ENCODE results near the gene WDTC1. TPM values are rescaled to one million over a fixed set of nuclear protein-coding genes. Genes with fewer than 3 reads are reported as not detected.

The WDTC1 gene
- total and polyA plus RNA-seq, 2 of the 13 experiments (the other 11 are each of a cell fraction or from before 2014, with no cell fraction given), result 5.5 TPM

GRCh38 chr1:27341525-27342252 is 107.3 kb downstream of the WDTC1 start, which contains the start of gene SYTL1 (continued):
- TF ChIP-seq BCL6 (CRISPR knock-in tag; IDR thresholded peaks at IDR 0.05), result no peak
- TF ChIP-seq WIZ (CRISPR knock-in tag; IDR thresholded peaks at IDR 0.05), result no peak
- TF ChIP-seq, protein P1, sequence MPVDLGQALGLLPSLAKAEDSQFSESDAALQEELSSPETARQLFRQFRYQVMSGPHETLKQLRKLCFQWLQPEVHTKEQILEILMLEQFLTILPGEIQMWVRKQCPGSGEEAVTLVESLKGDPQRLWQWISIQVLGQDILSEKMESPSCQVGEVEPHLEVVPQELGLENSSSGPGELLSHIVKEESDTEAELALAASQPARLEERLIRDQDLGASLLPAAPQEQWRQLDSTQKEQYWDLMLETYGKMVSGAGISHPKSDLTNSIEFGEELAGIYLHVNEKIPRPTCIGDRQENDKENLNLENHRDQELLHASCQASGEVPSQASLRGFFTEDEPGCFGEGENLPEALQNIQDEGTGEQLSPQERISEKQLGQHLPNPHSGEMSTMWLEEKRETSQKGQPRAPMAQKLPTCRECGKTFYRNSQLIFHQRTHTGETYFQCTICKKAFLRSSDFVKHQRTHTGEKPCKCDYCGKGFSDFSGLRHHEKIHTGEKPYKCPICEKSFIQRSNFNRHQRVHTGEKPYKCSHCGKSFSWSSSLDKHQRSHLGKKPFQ (CRISPR knock-in tag; IDR thresholded peaks at IDR 0.05; ENCODE audit: insufficient replicate concordance), result no peak
- TF ChIP-seq NRL (CRISPR knock-in tag; IDR thresholded peaks at IDR 0.05; ENCODE audit: borderline replicate concordance), result no peak; the same call in 1 of the 2 replicates
- TF ChIP-seq KMT2A (CRISPR knock-in tag; IDR thresholded peaks at IDR 0.05), result no peak; the same call in 1 of the 2 replicates
- TF ChIP-seq, protein P2, sequence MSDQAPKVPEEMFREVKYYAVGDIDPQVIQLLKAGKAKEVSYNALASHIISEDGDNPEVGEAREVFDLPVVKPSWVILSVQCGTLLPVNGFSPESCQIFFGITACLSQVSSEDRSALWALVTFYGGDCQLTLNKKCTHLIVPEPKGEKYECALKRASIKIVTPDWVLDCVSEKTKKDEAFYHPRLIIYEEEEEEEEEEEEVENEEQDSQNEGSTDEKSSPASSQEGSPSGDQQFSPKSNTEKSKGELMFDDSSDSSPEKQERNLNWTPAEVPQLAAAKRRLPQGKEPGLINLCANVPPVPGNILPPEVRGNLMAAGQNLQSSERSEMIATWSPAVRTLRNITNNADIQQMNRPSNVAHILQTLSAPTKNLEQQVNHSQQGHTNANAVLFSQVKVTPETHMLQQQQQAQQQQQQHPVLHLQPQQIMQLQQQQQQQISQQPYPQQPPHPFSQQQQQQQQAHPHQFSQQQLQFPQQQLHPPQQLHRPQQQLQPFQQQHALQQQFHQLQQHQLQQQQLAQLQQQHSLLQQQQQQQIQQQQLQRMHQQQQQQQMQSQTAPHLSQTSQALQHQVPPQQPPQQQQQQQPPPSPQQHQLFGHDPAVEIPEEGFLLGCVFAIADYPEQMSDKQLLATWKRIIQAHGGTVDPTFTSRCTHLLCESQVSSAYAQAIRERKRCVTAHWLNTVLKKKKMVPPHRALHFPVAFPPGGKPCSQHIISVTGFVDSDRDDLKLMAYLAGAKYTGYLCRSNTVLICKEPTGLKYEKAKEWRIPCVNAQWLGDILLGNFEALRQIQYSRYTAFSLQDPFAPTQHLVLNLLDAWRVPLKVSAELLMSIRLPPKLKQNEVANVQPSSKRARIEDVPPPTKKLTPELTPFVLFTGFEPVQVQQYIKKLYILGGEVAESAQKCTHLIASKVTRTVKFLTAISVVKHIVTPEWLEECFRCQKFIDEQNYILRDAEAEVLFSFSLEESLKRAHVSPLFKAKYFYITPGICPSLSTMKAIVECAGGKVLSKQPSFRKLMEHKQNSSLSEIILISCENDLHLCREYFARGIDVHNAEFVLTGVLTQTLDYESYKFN (CRISPR knock-in tag; conservative IDR thresholded peaks at IDR 0.05), result no peak
- 0 out of 2 replicates have a peak, but pooled peaks have one; percentile 27 for TF ChIP-seq RBFOX2 (IDR thresholded peaks at IDR 0.05; ENCODE audit: low read depth, low read length)
- no peak for TF ChIP-seq ZNF276 (CRISPR knock-in tag; IDR thresholded peaks at IDR 0.05; ENCODE audit: low read depth)
- no peak for TF ChIP-seq KLF12 (CRISPR knock-in tag; IDR thresholded peaks at IDR 0.05; ENCODE audit: borderline replicate concordance)
- no peak for TF ChIP-seq ZNF17 (CRISPR knock-in tag; IDR thresholded peaks at IDR 0.05)
- no peak for TF ChIP-seq ZNF251 (CRISPR knock-in tag; IDR thresholded peaks at IDR 0.05)
- TF ChIP-seq ZNF329 (CRISPR knock-in tag; IDR thresholded peaks at IDR 0.05; ENCODE audit: low read depth), result no peak
- TF ChIP-seq PRPF4 (IDR thresholded peaks at IDR 0.05; ENCODE audit: low read depth, low read length, poor library complexity, severe bottlenecking), result no peak
- TF ChIP-seq, protein P3, sequence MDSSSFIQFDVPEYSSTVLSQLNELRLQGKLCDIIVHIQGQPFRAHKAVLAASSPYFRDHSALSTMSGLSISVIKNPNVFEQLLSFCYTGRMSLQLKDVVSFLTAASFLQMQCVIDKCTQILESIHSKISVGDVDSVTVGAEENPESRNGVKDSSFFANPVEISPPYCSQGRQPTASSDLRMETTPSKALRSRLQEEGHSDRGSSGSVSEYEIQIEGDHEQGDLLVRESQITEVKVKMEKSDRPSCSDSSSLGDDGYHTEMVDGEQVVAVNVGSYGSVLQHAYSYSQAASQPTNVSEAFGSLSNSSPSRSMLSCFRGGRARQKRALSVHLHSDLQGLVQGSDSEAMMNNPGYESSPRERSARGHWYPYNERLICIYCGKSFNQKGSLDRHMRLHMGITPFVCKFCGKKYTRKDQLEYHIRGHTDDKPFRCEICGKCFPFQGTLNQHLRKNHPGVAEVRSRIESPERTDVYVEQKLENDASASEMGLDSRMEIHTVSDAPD (CRISPR knock-in tag; IDR thresholded peaks at IDR 0.05), result no peak
- no peak for TF ChIP-seq NR2F1 (CRISPR knock-in tag; IDR thresholded peaks at IDR 0.05)
- no peak for TF ChIP-seq CENPBD1 (CRISPR knock-in tag; IDR thresholded peaks at IDR 0.05; ENCODE audit: borderline replicate concordance, low read depth)
- TF ChIP-seq BRD4 (CRISPR knock-in tag; IDR thresholded peaks at IDR 0.05), result no peak
- TF ChIP-seq FOXJ3 (CRISPR knock-in tag; IDR thresholded peaks at IDR 0.05; ENCODE audit: borderline replicate concordance), result 0 out of 2 replicates have a peak, but pooled peaks have one; percentile 26
